HepG2 (cell line): Measurements from ENCODE around the gene ROS1. TPM values are rescaled to one million over a fixed set of nuclear protein-coding genes. Genes with fewer than 3 reads are reported as not detected.
A peak's percentile ranks its signal among the peaks of the same experiment; 100 is the strongest.

Experiments
- CEBPG ChIP-seq: IDR thresholded peaks from 2 replicates; pipeline ENCODE4 v1.6.1; 2016
- CENPX ChIP-seq: sonication (generic); formaldehyde crosslinking; IDR thresholded peaks from 2 replicates; pipeline ENCODE4 v1.9.0; 2021; ENCODE audit warnings: mild to moderate bottlenecking, missing genetic modification reagents, moderate library complexity
- FOSL2 ChIP-seq: sonication (generic); formaldehyde crosslinking; IDR thresholded peaks from 2 replicates; pipeline ENCODE4 v1.4.0; 2020; ENCODE audit warnings: missing genetic modification reagents
- FOXA1 ChIP-seq, 2 experiments: fragments of 450-650 bp in 1 of 2; sonication (generic) in 1 of 2; formaldehyde crosslinking in 1 of 2; IDR thresholded peaks; 2 replicates each; pipeline versions ENCODE4 v1.4.0 to v1.6.1; 2016 to 2020; ENCODE audit warnings: missing genetic modification reagents in 1 of 2
- GATAD2A ChIP-seq: IDR thresholded peaks from 2 replicates; pipeline ENCODE4 v1.6.1; 2016
- HMG20B ChIP-seq: conservative IDR thresholded peaks from 2 replicates; pipeline ENCODE4 v1.6.1; 2016; ENCODE audit warnings: missing genetic modification reagents, missing compliant biosample characterization
- HNF4A ChIP-seq: sonication (generic); formaldehyde crosslinking; IDR thresholded peaks from 2 replicates; pipeline ENCODE4 v1.4.0; 2020; ENCODE audit warnings: missing genetic modification reagents
- MYNN ChIP-seq: sonication (generic); formaldehyde crosslinking; IDR thresholded peaks from 2 replicates; pipeline ENCODE4 v1.4.0; 2020; ENCODE audit warnings: mild to moderate bottlenecking, low read depth, missing genetic modification reagents
- NR2C2 ChIP-seq: sonication (generic); formaldehyde crosslinking; IDR thresholded peaks from 2 replicates; pipeline ENCODE4 v1.4.0; 2020; ENCODE audit warnings: missing genetic modification reagents, mild to moderate bottlenecking, moderate library complexity, borderline replicate concordance
- NR2F6 ChIP-seq, 2 experiments: IDR thresholded peaks; 2 replicates each; pipeline ENCODE4 v1.6.1; 2016; ENCODE audit warnings: antibody characterized with exemption in 1 of 2, mild to moderate bottlenecking in 1 of 2
- ZIK1 ChIP-seq: sonication (generic); formaldehyde crosslinking; IDR thresholded peaks from 2 replicates; pipeline ENCODE4 v1.5.0; 2020; ENCODE audit warnings: mild to moderate bottlenecking, low read depth, missing genetic modification reagents, borderline replicate concordance
- polyA plus RNA-seq, 8 experiments: library from polyadenylated mRNA; depleted of rRNA in 3 of 8; stranded (reverse) in 7 of 8; unstranded in 1 of 8; fragments of >200 nt; fragmentation: Illumina TruSeq in 4 of 8; extraction: Trizol in 4 of 8; gene quantifications; 2 replicates each; pipeline versions ENCODE4 v1.2.1 to v1.2.3, GENCODE V29; 2011 to 2016; ENCODE audit warnings: low read depth in 4 of 8, missing spikeins in 1 of 8, mixed read lengths in 1 of 8; ENCODE audit not compliant: insufficient read depth in 1 of 8
- total RNA-seq, 5 experiments: library from RNA; depleted of rRNA; stranded (reverse); fragments of >200 nt; fragmentation: Illumina TruSeq; extraction: Trizol; gene quantifications; 2 replicates each; pipeline ENCODE4 v1.2.3, GENCODE V29; 2016; ENCODE audit warnings: low read depth in 1 of 5
- TF ChIP-seq, protein P1 (sequence below), 2 experiments: sonication (generic) in 1 of 2; formaldehyde crosslinking in 1 of 2; IDR thresholded peaks; 2 replicates each; pipeline versions ENCODE4 v1.6.1 to v1.9.0; 2014 to 2022; ENCODE audit warnings: antibody characterized with exemption in 1 of 2, borderline replicate concordance in 1 of 2, inconsistent platforms in 1 of 2, low read depth in 1 of 2, missing genetic modification reagents in 1 of 2
- TF ChIP-seq, protein P2 (sequence below): sonication (generic); formaldehyde crosslinking; IDR thresholded peaks from 2 replicates; pipeline ENCODE4 v1.9.0; 2021; ENCODE audit warnings: missing genetic modification reagents, borderline replicate concordance
- TF ChIP-seq, protein P3 (sequence below), 2 experiments: fragments of 450-650 bp in 1 of 2; sonication (generic) in 1 of 2; formaldehyde crosslinking; IDR thresholded peaks; 2 replicates each; pipeline versions ENCODE4 v1.5.0 to v1.8.0; 2020 to 2022; ENCODE audit warnings: mild to moderate bottlenecking in 1 of 2, missing genetic modification reagents in 1 of 2

The ROS1 gene
- total and polyA plus RNA-seq, 2 of the 13 experiments (the other 11 are each of a cell fraction or from before 2014, with no cell fraction given) = not detected

DNA sequence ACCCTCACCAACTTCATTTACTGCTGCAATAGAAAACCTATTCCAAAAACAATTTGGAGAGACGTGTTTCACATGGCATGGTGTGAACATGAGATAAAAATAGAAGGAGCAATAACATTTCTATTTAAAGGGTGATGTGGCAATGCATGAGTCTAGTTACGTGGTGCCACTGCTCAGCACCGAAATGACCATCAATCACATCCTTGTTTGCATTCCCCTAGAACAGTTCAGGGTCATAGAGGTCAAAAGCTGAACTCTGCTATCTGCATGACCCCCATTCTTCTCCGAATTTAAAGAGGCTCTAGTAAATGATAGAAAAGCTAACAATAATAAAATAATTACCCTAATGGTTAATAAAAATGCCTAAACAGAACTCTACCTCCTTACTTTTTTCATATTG, 29.5 kb downstream of the ROS1 start (continued):
- TF ChIP-seq CEBPG = 0 out of 2 replicates have a peak, but pooled peaks have one; percentile 39
- TF ChIP-seq, protein P1, sequence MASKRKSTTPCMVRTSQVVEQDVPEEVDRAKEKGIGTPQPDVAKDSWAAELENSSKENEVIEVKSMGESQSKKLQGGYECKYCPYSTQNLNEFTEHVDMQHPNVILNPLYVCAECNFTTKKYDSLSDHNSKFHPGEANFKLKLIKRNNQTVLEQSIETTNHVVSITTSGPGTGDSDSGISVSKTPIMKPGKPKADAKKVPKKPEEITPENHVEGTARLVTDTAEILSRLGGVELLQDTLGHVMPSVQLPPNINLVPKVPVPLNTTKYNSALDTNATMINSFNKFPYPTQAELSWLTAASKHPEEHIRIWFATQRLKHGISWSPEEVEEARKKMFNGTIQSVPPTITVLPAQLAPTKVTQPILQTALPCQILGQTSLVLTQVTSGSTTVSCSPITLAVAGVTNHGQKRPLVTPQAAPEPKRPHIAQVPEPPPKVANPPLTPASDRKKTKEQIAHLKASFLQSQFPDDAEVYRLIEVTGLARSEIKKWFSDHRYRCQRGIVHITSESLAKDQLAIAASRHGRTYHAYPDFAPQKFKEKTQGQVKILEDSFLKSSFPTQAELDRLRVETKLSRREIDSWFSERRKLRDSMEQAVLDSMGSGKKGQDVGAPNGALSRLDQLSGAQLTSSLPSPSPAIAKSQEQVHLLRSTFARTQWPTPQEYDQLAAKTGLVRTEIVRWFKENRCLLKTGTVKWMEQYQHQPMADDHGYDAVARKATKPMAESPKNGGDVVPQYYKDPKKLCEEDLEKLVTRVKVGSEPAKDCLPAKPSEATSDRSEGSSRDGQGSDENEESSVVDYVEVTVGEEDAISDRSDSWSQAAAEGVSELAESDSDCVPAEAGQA (IDR thresholded peaks at IDR 0.05; ENCODE audit: low read depth) = no peak
- TF ChIP-seq, protein P1 (CRISPR knock-in tag; IDR thresholded peaks at IDR 0.05; ENCODE audit: borderline replicate concordance) = no peak
- TF ChIP-seq ZIK1 = no peak
- peak; percentile 60 for TF ChIP-seq FOSL2 (CRISPR knock-in tag)
- TF ChIP-seq, protein P2, sequence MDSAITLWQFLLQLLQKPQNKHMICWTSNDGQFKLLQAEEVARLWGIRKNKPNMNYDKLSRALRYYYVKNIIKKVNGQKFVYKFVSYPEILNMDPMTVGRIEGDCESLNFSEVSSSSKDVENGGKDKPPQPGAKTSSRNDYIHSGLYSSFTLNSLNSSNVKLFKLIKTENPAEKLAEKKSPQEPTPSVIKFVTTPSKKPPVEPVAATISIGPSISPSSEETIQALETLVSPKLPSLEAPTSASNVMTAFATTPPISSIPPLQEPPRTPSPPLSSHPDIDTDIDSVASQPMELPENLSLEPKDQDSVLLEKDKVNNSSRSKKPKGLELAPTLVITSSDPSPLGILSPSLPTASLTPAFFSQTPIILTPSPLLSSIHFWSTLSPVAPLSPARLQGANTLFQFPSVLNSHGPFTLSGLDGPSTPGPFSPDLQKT (CRISPR knock-in tag) = no peak
- TF ChIP-seq, protein P3, sequence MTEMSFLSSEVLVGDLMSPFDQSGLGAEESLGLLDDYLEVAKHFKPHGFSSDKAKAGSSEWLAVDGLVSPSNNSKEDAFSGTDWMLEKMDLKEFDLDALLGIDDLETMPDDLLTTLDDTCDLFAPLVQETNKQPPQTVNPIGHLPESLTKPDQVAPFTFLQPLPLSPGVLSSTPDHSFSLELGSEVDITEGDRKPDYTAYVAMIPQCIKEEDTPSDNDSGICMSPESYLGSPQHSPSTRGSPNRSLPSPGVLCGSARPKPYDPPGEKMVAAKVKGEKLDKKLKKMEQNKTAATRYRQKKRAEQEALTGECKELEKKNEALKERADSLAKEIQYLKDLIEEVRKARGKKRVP (CRISPR knock-in tag; IDR thresholded peaks at IDR 0.05) = peak in 1 of 2 experiments; percentile 76; a peak in 1 of 4 replicates
- peak; percentile 57; the same call in 1 of the 2 replicates for TF ChIP-seq HMG20B
- peak; percentile 53 for TF ChIP-seq GATAD2A (CRISPR knock-in tag)
- peak; percentile 37; the same call in 1 of the 2 replicates for TF ChIP-seq HNF4A (CRISPR knock-in tag)
- TF ChIP-seq MYNN (CRISPR knock-in tag) = no peak
- peak; percentile 78 for TF ChIP-seq NR2F6 (IDR thresholded peaks at IDR 0.05)
- peak; percentile 66; the same call in 1 of the 2 replicates for TF ChIP-seq NR2F6 (CRISPR knock-in tag; IDR thresholded peaks at IDR 0.05)
- no peak for TF ChIP-seq CENPX (CRISPR knock-in tag)
- peak; percentile 78 for TF ChIP-seq NR2C2 (CRISPR knock-in tag)
- TF ChIP-seq FOXA1 (IDR thresholded peaks at IDR 0.05) = no peak
- TF ChIP-seq FOXA1 (CRISPR knock-in tag; IDR thresholded peaks at IDR 0.05) = 0 out of 2 replicates have a peak, but pooled peaks have one; percentile 14
